PFSK-1 (cell line): ENCODE results near the gene CNOT4.

Experiments
- POLR2AphosphoS5 ChIP-seq: IDR thresholded peaks from 2 replicates; pipeline ENCODE4 v1.6.1; 2012; ENCODE audit warnings: low read depth, mild to moderate bottlenecking, control low read depth, low read length, moderate library complexity
- SIN3A ChIP-seq: IDR thresholded peaks from 2 replicates; pipeline ENCODE4 v1.6.1; 2012; ENCODE audit warnings: mild to moderate bottlenecking, low read length, moderate library complexity, borderline replicate concordance; ENCODE audit not compliant: insufficient read depth
- TAF1 ChIP-seq: IDR thresholded peaks from 2 replicates; pipeline ENCODE4 v1.6.1; 2012; ENCODE audit warnings: low read length, control low read depth, borderline replicate concordance; ENCODE audit not compliant: insufficient read depth
- TF ChIP-seq, protein P1 (sequence below), 2 experiments: IDR thresholded peaks; 2 replicates each; pipeline versions ENCODE4 v1.6.1 to v1.8.0; 2011 to 2012; ENCODE audit warnings: low read depth in 2 of 2, low read length in 2 of 2, control low read depth in 1 of 2, inconsistent platforms in 1 of 2, mild to moderate bottlenecking in 1 of 2, moderate library complexity in 1 of 2; ENCODE audit not compliant: insufficient read depth in 1 of 2

GRCh38 chr7:135425036-135425435, 84.9 kb downstream of the CNOT4 start:
- TF ChIP-seq, protein P1, sequence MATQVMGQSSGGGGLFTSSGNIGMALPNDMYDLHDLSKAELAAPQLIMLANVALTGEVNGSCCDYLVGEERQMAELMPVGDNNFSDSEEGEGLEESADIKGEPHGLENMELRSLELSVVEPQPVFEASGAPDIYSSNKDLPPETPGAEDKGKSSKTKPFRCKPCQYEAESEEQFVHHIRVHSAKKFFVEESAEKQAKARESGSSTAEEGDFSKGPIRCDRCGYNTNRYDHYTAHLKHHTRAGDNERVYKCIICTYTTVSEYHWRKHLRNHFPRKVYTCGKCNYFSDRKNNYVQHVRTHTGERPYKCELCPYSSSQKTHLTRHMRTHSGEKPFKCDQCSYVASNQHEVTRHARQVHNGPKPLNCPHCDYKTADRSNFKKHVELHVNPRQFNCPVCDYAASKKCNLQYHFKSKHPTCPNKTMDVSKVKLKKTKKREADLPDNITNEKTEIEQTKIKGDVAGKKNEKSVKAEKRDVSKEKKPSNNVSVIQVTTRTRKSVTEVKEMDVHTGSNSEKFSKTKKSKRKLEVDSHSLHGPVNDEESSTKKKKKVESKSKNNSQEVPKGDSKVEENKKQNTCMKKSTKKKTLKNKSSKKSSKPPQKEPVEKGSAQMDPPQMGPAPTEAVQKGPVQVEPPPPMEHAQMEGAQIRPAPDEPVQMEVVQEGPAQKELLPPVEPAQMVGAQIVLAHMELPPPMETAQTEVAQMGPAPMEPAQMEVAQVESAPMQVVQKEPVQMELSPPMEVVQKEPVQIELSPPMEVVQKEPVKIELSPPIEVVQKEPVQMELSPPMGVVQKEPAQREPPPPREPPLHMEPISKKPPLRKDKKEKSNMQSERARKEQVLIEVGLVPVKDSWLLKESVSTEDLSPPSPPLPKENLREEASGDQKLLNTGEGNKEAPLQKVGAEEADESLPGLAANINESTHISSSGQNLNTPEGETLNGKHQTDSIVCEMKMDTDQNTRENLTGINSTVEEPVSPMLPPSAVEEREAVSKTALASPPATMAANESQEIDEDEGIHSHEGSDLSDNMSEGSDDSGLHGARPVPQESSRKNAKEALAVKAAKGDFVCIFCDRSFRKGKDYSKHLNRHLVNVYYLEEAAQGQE (IDR thresholded peaks at IDR 0.05; ENCODE audit: insufficient read depth in 1 of 2, low read depth in 2 of 2, low read length in 2 of 2), result no peak
- TF ChIP-seq TAF1 (no peak), POLR2AphosphoS5 (no peak), SIN3A (no peak)
